ENCODE results near the gene SOHLH2. TPM values are rescaled to one million over a fixed set of nuclear protein-coding genes. Genes with fewer than 3 reads are reported as not detected.
A peak's percentile ranks its signal among the peaks of the same experiment; 100 is the strongest.

Gene SOHLH2
- total RNA-seq, 1 experiment from 2014 or later, result 5.8 TPM

DNA sequence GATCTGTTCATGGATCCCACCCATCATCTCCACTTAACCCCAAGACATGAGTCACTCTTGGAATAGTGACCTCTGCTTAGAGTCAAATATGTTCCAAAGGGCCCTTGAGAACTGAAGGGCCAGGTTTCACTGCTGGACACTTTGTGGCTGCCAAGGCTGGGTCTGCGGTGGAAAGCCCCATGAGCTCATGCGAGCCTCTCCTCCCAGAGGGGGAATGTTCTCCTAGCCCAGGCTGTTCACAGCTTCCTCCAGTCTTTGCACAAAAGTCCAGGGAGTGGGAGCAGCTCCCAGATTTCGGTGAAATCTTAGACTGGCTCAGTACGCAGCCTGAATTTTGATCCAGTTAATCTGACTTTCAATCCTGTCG, 82.4 kb downstream of the SOHLH2 start:
- no peak for TF ChIP-seq ELF4 (CRISPR knock-in tag; IDR thresholded peaks at IDR 0.05; ENCODE audit: low read depth)
- TF ChIP-seq GTF2I (CRISPR knock-in tag; conservative IDR thresholded peaks at IDR 0.05), result no peak
- no peak for TF ChIP-seq OVOL2 (CRISPR knock-in tag; IDR thresholded peaks at IDR 0.05; ENCODE audit: borderline replicate concordance)
- no peak for TF ChIP-seq FOXK1 (CRISPR knock-in tag; IDR thresholded peaks at IDR 0.05)
- no peak for TF ChIP-seq ZNF423 (CRISPR knock-in tag; IDR thresholded peaks at IDR 0.05)
- no peak for TF ChIP-seq JUN (CRISPR knock-in tag; IDR thresholded peaks at IDR 0.05)
- no peak for TF ChIP-seq CBFB (CRISPR knock-in tag; IDR thresholded peaks at IDR 0.05; ENCODE audit: low read depth)
- TF ChIP-seq MYBL2 (CRISPR knock-in tag; IDR thresholded peaks at IDR 0.05), result no peak
- TF ChIP-seq GABPB1 (CRISPR knock-in tag; IDR thresholded peaks at IDR 0.05), result no peak
- TF ChIP-seq, protein P1, sequence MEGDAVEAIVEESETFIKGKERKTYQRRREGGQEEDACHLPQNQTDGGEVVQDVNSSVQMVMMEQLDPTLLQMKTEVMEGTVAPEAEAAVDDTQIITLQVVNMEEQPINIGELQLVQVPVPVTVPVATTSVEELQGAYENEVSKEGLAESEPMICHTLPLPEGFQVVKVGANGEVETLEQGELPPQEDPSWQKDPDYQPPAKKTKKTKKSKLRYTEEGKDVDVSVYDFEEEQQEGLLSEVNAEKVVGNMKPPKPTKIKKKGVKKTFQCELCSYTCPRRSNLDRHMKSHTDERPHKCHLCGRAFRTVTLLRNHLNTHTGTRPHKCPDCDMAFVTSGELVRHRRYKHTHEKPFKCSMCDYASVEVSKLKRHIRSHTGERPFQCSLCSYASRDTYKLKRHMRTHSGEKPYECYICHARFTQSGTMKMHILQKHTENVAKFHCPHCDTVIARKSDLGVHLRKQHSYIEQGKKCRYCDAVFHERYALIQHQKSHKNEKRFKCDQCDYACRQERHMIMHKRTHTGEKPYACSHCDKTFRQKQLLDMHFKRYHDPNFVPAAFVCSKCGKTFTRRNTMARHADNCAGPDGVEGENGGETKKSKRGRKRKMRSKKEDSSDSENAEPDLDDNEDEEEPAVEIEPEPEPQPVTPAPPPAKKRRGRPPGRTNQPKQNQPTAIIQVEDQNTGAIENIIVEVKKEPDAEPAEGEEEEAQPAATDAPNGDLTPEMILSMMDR (IDR thresholded peaks at IDR 0.05), result no peak
- TF ChIP-seq RELA (CRISPR knock-in tag; IDR thresholded peaks at IDR 0.05; ENCODE audit: borderline replicate concordance), result no peak
- TF ChIP-seq, protein P2, sequence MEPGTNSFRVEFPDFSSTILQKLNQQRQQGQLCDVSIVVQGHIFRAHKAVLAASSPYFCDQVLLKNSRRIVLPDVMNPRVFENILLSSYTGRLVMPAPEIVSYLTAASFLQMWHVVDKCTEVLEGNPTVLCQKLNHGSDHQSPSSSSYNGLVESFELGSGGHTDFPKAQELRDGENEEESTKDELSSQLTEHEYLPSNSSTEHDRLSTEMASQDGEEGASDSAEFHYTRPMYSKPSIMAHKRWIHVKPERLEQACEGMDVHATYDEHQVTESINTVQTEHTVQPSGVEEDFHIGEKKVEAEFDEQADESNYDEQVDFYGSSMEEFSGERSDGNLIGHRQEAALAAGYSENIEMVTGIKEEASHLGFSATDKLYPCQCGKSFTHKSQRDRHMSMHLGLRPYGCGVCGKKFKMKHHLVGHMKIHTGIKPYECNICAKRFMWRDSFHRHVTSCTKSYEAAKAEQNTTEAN (CRISPR knock-in tag; IDR thresholded peaks at IDR 0.05), result no peak
- Mint-ChIP-seq H3K4me1 (peaks cover 15% of the 10 kb centered on the region), H3K4me3 (peak overlapping the region; percentile 72), H3K27ac (no peak overlapping the region), H3K36me3 (no peaks in the 10 kb centered on the region), H3K9me3 (no peaks in the 10 kb centered on the region), H3K27me3 (ENCODE audit: low read depth) (peaks cover 50% of the 10 kb centered on the region)
- ATAC-seq, result no peak
- DNase-seq (ENCODE audit: low spot score), result no peak
- ChIA-PET CTCF (interaction anchor here (0.7 to 1.5 kb wide), 2 partner anchors 46 to 143 kb away, joined by 5 to 7 read pairs; no protein-coding TSS in a partner anchor), POLR2A (interaction anchor here (0.5 kb wide), 1 partner anchor 143 kb away, joined by 3 read pairs; no protein-coding TSS in a partner anchor)

DNA sequence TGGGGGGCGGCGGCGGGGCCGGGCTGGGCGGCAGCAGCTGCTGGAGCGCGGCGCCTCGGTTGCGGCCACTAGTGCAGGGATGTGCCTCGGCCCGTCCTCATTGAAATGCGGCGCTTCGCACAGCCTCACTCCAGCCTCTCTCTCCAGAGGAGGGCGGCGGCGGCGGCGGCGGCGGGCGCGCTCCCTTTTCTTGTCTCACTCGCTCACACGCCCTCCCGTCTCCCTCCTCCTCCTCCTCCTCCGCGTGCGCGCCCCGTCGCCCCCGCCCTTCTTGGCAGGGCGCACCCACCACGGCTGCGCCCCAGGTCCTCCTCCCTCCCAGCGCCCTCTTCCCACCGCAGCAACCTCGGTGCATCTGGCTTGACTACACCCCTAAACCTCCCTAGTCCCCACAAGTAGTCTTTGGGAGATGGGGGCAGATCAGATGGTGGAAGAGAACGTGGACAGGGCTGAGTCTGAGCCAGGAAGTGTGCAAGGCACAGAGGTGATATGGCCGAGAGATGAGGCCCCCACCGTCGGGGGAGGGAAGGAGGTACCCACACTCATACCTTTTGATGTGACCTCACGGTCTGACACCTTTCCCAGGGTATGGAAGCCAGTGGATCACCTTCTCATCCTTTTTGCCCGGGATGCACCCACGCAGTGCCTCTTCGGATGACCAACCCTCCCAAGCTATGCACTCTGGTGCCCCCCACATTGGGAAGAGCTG, 83.0 kb downstream of the SOHLH2 start, which contains the start of gene DCLK1:
Gene DCLK1 (minus strand): TSS at position 161 of the 709 bp plus-strand sequence.
- ChIA-PET CTCF (no interaction called here), POLR2A (interaction anchor here (0.5 kb wide), 1 partner anchor 143 kb away, joined by 3 read pairs; no protein-coding TSS in a partner anchor)
- peak; percentile 73 for DNase-seq (ENCODE audit: low spot score)
- H3K9me3 Mint-ChIP-seq, result no peaks in the 10 kb centered on the region
- no peaks in the 10 kb centered on the region for H3K36me3 Mint-ChIP-seq
- peaks cover 17% of the 10 kb centered on the region for H3K4me1 Mint-ChIP-seq
- no peak within 1 kb of the TSS for H3K27ac Mint-ChIP-seq
- H3K27me3 Mint-ChIP-seq (ENCODE audit: low read depth), result peaks cover 51% of the 10 kb centered on the region
- ATAC-seq, result peak; percentile 84
- H3K4me3 Mint-ChIP-seq, result peak within 1 kb of the TSS; percentile 86
- TF ChIP-seq ZNF263 (CRISPR knock-in tag; IDR thresholded peaks at IDR 0.05; ENCODE audit: low read depth) (peak; percentile 74), FOXK1 (CRISPR knock-in tag; IDR thresholded peaks at IDR 0.05) (0 out of 2 replicates have a peak, but pooled peaks have one; percentile 15), CBFB (CRISPR knock-in tag; IDR thresholded peaks at IDR 0.05; ENCODE audit: low read depth) (0 out of 2 replicates have a peak, but pooled peaks have one; percentile 36), ATF1 (CRISPR knock-in tag; IDR thresholded peaks at IDR 0.05) (no peak), RORB (CRISPR knock-in tag; IDR thresholded peaks at IDR 0.05) (no peak), GABPB1 (CRISPR knock-in tag; IDR thresholded peaks at IDR 0.05) (no peak), HMGA2 (CRISPR knock-in tag; IDR thresholded peaks at IDR 0.05) (no peak), ZNF138 (CRISPR knock-in tag; conservative IDR thresholded peaks at IDR 0.05) (no peak), MYBL2 (CRISPR knock-in tag; IDR thresholded peaks at IDR 0.05) (no peak), TEAD1 (CRISPR knock-in tag; IDR thresholded peaks at IDR 0.05) (peak; percentile 24; the same call in 1 of the 2 replicates), FOXP1 (CRISPR knock-in tag; IDR thresholded peaks at IDR 0.05; ENCODE audit: borderline replicate concordance) (no peak)
- TF ChIP-seq, protein P3, sequence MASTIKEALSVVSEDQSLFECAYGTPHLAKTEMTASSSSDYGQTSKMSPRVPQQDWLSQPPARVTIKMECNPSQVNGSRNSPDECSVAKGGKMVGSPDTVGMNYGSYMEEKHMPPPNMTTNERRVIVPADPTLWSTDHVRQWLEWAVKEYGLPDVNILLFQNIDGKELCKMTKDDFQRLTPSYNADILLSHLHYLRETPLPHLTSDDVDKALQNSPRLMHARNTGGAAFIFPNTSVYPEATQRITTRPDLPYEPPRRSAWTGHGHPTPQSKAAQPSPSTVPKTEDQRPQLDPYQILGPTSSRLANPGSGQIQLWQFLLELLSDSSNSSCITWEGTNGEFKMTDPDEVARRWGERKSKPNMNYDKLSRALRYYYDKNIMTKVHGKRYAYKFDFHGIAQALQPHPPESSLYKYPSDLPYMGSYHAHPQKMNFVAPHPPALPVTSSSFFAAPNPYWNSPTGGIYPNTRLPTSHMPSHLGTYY (CRISPR knock-in tag; IDR thresholded peaks at IDR 0.05), result no peak
- TF ChIP-seq, protein P4, sequence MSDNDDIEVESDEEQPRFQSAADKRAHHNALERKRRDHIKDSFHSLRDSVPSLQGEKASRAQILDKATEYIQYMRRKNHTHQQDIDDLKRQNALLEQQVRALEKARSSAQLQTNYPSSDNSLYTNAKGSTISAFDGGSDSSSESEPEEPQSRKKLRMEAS (CRISPR knock-in tag; IDR thresholded peaks at IDR 0.05), result peak; percentile 66
- TF ChIP-seq, protein P5, sequence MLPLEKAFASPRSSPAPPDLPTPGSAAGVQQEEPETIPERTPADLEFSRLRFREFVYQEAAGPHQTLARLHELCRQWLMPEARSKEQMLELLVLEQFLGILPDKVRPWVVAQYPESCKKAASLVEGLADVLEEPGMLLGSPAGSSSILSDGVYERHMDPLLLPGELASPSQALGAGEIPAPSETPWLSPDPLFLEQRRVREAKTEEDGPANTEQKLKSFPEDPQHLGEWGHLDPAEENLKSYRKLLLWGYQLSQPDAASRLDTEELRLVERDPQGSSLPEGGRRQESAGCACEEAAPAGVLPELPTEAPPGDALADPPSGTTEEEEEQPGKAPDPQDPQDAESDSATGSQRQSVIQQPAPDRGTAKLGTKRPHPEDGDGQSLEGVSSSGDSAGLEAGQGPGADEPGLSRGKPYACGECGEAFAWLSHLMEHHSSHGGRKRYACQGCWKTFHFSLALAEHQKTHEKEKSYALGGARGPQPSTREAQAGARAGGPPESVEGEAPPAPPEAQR (CRISPR knock-in tag; IDR thresholded peaks at IDR 0.05), result no peak
- TF ChIP-seq, protein P6, sequence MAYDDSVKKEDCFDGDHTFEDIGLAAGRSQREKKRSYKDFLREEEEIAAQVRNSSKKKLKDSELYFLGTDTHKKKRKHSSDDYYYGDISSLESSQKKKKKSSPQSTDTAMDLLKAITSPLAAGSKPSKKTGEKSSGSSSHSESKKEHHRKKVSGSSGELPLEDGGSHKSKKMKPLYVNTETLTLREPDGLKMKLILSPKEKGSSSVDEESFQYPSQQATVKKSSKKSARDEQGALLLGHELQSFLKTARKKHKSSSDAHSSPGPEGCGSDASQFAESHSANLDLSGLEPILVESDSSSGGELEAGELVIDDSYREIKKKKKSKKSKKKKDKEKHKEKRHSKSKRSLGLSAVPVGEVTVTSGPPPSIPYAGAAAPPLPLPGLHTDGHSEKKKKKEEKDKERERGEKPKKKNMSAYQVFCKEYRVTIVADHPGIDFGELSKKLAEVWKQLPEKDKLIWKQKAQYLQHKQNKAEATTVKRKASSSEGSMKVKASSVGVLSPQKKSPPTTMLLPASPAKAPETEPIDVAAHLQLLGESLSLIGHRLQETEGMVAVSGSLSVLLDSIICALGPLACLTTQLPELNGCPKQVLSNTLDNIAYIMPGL (CRISPR knock-in tag; IDR thresholded peaks at IDR 0.05), result no peak
- TF ChIP-seq, protein P2 (CRISPR knock-in tag; IDR thresholded peaks at IDR 0.05), result peak; percentile 63; the same call in 1 of the 2 replicates
- TF ChIP-seq, protein P7, sequence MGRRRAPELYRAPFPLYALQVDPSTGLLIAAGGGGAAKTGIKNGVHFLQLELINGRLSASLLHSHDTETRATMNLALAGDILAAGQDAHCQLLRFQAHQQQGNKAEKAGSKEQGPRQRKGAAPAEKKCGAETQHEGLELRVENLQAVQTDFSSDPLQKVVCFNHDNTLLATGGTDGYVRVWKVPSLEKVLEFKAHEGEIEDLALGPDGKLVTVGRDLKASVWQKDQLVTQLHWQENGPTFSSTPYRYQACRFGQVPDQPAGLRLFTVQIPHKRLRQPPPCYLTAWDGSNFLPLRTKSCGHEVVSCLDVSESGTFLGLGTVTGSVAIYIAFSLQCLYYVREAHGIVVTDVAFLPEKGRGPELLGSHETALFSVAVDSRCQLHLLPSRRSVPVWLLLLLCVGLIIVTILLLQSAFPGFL (CRISPR knock-in tag; IDR thresholded peaks at IDR 0.05; ENCODE audit: borderline replicate concordance), result no peak

Data from WTC11 (cell line).